ENCODE data around the gene CLDN6. TPM values are rescaled to one million over a fixed set of nuclear protein-coding genes. Genes with fewer than 3 reads are reported as not detected.

The CLDN6 gene
- total and polyA plus RNA-seq, 9 donors: 1.8 TPM; not detected in 8

GRCh38 chr16:3050487-3050886 is 32.5 kb upstream of the CLDN6 start:
- H3K36me3 ChIP-seq: no peaks in the 10 kb centered on the region
- no peaks in the 10 kb centered on the region for H3K9me3 ChIP-seq
- no peaks in the 10 kb centered on the region for H3K27me3 ChIP-seq
- TF ChIP-seq CTCF (IDR thresholded peaks at IDR 0.05): no peak
- TF ChIP-seq EP300 (IDR thresholded peaks at IDR 0.05): no peak
- TF ChIP-seq POLR2A (IDR thresholded peaks at IDR 0.05): no peak
- 37 to 52% (median 46%) methylated on average over 5 of the region's 5 CpGs for WGBS, 3 donors
- intact Hi-C loops (cut with DNase I): loop anchor here in 1 of 4 donors (10.0 kb wide), 1 partner anchor 114 kb away; no protein-coding TSS in a partner anchor
- DNase-seq: no peak
- H3K4me3 ChIP-seq: no peak overlapping the region
- H3K4me1 ChIP-seq (ENCODE audit: insufficient read depth): peaks cover 5% of the 10 kb centered on the region
- H3K27ac ChIP-seq: no peak overlapping the region

- no peak for TF ChIP-seq EP300 (IDR thresholded peaks at IDR 0.05)
- TF ChIP-seq CTCF (IDR thresholded peaks at IDR 0.05): no peak
- TF ChIP-seq POLR2A (IDR thresholded peaks at IDR 0.05): no peak
- Histone ChIP-seq H3K4me1 (ENCODE audit: insufficient read depth) (peaks cover 5% of the 10 kb centered on the region), H3K27me3 (no peaks in the 10 kb centered on the region), H3K27ac (no peak overlapping the region), H3K9me3 (no peaks in the 10 kb centered on the region), H3K36me3 (no peaks in the 10 kb centered on the region), H3K4me3 (no peak overlapping the region)
- WGBS, 3 donors: 74 to 78% (median 74%) methylated on average over 26 of the region's 26 CpGs
- DNase-seq: no peak
- intact Hi-C loops (cut with DNase I): loop anchor here in 1 of 4 donors (10.0 kb wide), 1 partner anchor 115 kb away; no protein-coding TSS in a partner anchor
Observed at GRCh38 chr16:3049921-3050481, 32.0 kb upstream of the CLDN6 start.

GRCh38 chr16:3047387-3047720 is 29.4 kb upstream of the CLDN6 start:
- no peak for TF ChIP-seq EP300 (IDR thresholded peaks at IDR 0.05)
- no peak for TF ChIP-seq POLR2A (IDR thresholded peaks at IDR 0.05)
- no peak for TF ChIP-seq CTCF (IDR thresholded peaks at IDR 0.05)
- H3K36me3 ChIP-seq: no peaks in the 10 kb centered on the region
- peaks cover 5% of the 10 kb centered on the region for H3K4me1 ChIP-seq (ENCODE audit: insufficient read depth)
- 6 to 9% (median 7%) methylated on average over 12 to 13 of the region's 13 CpGs for WGBS, 3 donors
- intact Hi-C loops (cut with DNase I): no loop called here
- H3K27me3 ChIP-seq: peaks cover 4% of the 10 kb centered on the region
- H3K27ac ChIP-seq: no peak overlapping the region
- no peak overlapping the region for H3K4me3 ChIP-seq
- H3K9me3 ChIP-seq: no peaks in the 10 kb centered on the region
- DNase-seq: no peak

GRCh38 chr16:3046641-3047386 is 28.8 kb upstream of the CLDN6 start:
- Histone ChIP-seq H3K4me1 (ENCODE audit: insufficient read depth) (peaks cover 5% of the 10 kb centered on the region), H3K27ac (no peak overlapping the region), H3K9me3 (no peaks in the 10 kb centered on the region), H3K4me3 (no peak overlapping the region), H3K36me3 (no peaks in the 10 kb centered on the region), H3K27me3 (peaks cover 4% of the 10 kb centered on the region)
- TF ChIP-seq CTCF (IDR thresholded peaks at IDR 0.05) (no peak), EP300 (IDR thresholded peaks at IDR 0.05) (no peak), POLR2A (IDR thresholded peaks at IDR 0.05) (no peak)
- intact Hi-C loops (cut with DNase I): no loop called here
- WGBS, 3 donors: 1 to 2% (median 1%) methylated on average over 38 to 54 of the region's 54 CpGs
- DNase-seq: no peak

All from ovary (tissue), 9 donors.